ENCODE data around the gene SLC37A1.

GRCh38 chr21:42476388-42477331, 37.0 kb upstream of the SLC37A1 start:
- no peak for TF ChIP-seq POLR2A (IDR thresholded peaks at IDR 0.05; ENCODE audit: low read length)
- no peak for TF ChIP-seq GATA1 (IDR thresholded peaks at IDR 0.05; ENCODE audit: low read depth, low read length)

All from erythroblast (primary cell).